Fibroblast of villous mesenchyme (primary cell): ENCODE results near the gene NUP210L. TPM values are rescaled to one million over a fixed set of nuclear protein-coding genes. Genes with fewer than 3 reads are reported as not detected.
A peak's percentile ranks its signal among the peaks of the same experiment; 100 is the strongest.

ENCODE experiments used
- DNase-seq: peaks from one replicate; pipeline ENCODE4 v3.0.0-alpha.2; 2010; ENCODE audit warnings: low read depth
- H3K4me3 ChIP-seq: 2 replicates; pipeline ENCODE4 v1.5.1; 2011; ENCODE audit warnings: low read depth, mild to moderate bottlenecking, low read length
- CTCF ChIP-seq: IDR thresholded peaks from 2 replicates; pipeline ENCODE4 v1.5.1; 2012; ENCODE audit warnings: low read depth, mild to moderate bottlenecking, low read length; ENCODE audit not compliant: insufficient read depth
- total RNA-seq: library from RNA; depleted of rRNA; stranded (reverse); fragments of >200 nt; gene quantifications from 2 replicates; pipeline ENCODE4 v1.2.3, GENCODE V29; 2012

The NUP210L gene
- total RNA-seq, 1 donor, result under 0.01 TPM

GRCh38 chr1:153976819-153977249 lies 178.0 kb downstream of the NUP210L start:
- TF ChIP-seq CTCF, result no peak
- no peak for DNase-seq
- peak overlapping the region; percentile 82 for H3K4me3 ChIP-seq

- no peak overlapping the region for H3K4me3 ChIP-seq
- no peak for TF ChIP-seq CTCF
- no peak for DNase-seq
Measured at GRCh38 chr1:153973525-153973924, 181.3 kb downstream of the NUP210L start.

GRCh38 chr1:153973071-153973470 lies 181.8 kb downstream of the NUP210L start:
- H3K4me3 ChIP-seq, result no peak overlapping the region
- no peak for TF ChIP-seq CTCF
- no peak for DNase-seq

- no peak for TF ChIP-seq CTCF
- no peak overlapping the region for H3K4me3 ChIP-seq
- no peak for DNase-seq
Measured at GRCh38 chr1:153970346-153970745, 184.5 kb downstream of the NUP210L start.

- TF ChIP-seq CTCF, result no peak
- H3K4me3 ChIP-seq, result no peak overlapping the region
- no peak for DNase-seq
Measured at GRCh38 chr1:153968972-153969371, 185.9 kb downstream of the NUP210L start.

GRCh38 chr1:153968408-153968807 lies 186.5 kb downstream of the NUP210L start:
- no peak for TF ChIP-seq CTCF
- no peak for DNase-seq
- H3K4me3 ChIP-seq, result peak overlapping the region; percentile 73

- DNase-seq, result no peak
- no peak for TF ChIP-seq CTCF
- H3K4me3 ChIP-seq, result peak overlapping the region; percentile 73
Measured at GRCh38 chr1:153968000-153968363, 186.9 kb downstream of the NUP210L start.
